Testis (tissue), 3 donors: ENCODE data around the gene SGIP1. TPM values are rescaled to one million over a fixed set of nuclear protein-coding genes. Genes with fewer than 3 reads are reported as not detected.

Experiments used
- DNase-seq: peaks from one replicate; pipeline ENCODE4 v3.0.0-alpha.2; 2019
- H3K27ac ChIP-seq, 2 donors: fragments of 200-600 bp; sonication (generic); one replicate each; pipeline ENCODE4 v1.5.1; 2019
- H3K27me3 ChIP-seq: fragments of 200-600 bp; sonication (generic); one replicate; pipeline ENCODE4 v1.5.1; 2019
- H3K36me3 ChIP-seq: fragments of 200-600 bp; sonication (generic); one replicate; pipeline ENCODE4 v1.5.1; 2017; ENCODE audit warnings: low read depth; ENCODE audit errors: missing control alignments
- H3K4me1 ChIP-seq: fragments of 200-600 bp; sonication (generic); one replicate; pipeline ENCODE4 v1.5.1; 2019
- H3K4me3 ChIP-seq, 2 donors: fragments of 200-600 bp; sonication (generic); one replicate each; pipeline ENCODE4 v1.5.1; 2017 to 2019
- H3K9me3 ChIP-seq: fragments of 200-600 bp; sonication (generic); one replicate; pipeline ENCODE4 v1.5.1; 2017
- POLR2A ChIP-seq: fragments of 450-650 bp; IDR thresholded peaks from one replicate; pipeline ENCODE4 v1.6.1; 2017; ENCODE audit warnings: antibody characterized with exemption, mild to moderate bottlenecking, moderate library complexity
- WGBS, 2 donors: methylation state at CpG; one replicate each; pipeline ENCODE4 v1.1.5; 2018; 5-methylcytosine and 5-hydroxymethylcytosine counted together
- intact Hi-C: fragments of 100-400 bp; cut with DNase I; formaldehyde crosslinking; loops from one replicate; pipeline ENCODE4 v1.15.1; 2023; ENCODE audit warnings: low total_unique reads
- polyA plus RNA-seq: library from polyadenylated mRNA; stranded (reverse); fragments of 350-450 nt; fragmentation: Illumina TruSeq; extraction: RNeasy Lipid Tissue Mini Kit (QIAGEN cat#74804); gene quantifications from one replicate; pipeline ENCODE4 v1.2.3, GENCODE V29; 2014; ENCODE audit warnings: low read depth, low replicate concordance; ENCODE audit not compliant: insufficient read depth
- total RNA-seq, 2 donors: library from RNA; depleted of rRNA; stranded (reverse); fragments of >200 nt; gene quantifications; one replicate each; pipeline ENCODE4 v1.2.3, GENCODE V29; 2016
- TF ChIP-seq, protein P1 (sequence below), 3 experiments: fragments of 450-650 bp in 2 of 3; fragments of 200-600 bp in 1 of 3; sonication (generic) in 1 of 3; IDR thresholded peaks; one replicate each; pipeline ENCODE4 v1.5.1; 2016 to 2019; ENCODE audit warnings: antibody characterized with exemption in 3 of 3, mild to moderate bottlenecking in 2 of 3, moderate library complexity in 1 of 3

SGIP1 gene
- total and polyA plus RNA-seq, 3 donors from 2014 or later, result 11.7 to 67.9 (median 48.1) TPM

DNA sequence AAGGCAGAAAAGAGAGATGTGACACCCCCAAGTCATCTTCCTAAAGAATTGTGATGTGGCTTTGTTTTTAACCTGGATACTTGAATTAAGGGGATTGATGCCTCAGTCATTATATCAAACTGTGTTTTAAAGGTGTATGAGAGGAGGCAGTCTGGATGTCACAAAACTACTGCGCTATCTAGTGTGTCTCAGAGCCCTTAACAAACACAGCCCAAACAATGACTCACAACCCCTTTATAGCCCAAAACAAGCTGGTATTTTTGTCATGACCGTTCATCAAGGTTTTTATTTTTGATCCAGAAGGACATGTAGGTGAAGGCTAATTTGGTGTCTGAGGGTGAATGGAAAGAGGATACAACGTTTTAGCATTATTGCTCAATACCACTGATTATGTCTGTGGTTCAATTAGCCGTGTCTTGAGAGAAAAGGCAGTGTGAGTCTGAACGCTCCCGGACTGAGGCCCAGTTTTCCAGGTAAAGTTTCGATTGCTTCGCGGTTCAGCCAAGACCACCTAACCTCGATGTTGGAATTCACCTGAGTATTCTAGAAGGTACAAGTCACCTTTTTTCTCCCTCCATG lies 71.6 kb downstream of the SGIP1 start:
- Histone ChIP-seq H3K4me3 (no peak overlapping the region), H3K27ac (no peak overlapping the region), H3K36me3 (no peaks in the 10 kb centered on the region), H3K27me3 (no peaks in the 10 kb centered on the region), H3K4me1 (no peaks in the 10 kb centered on the region), H3K9me3 (no peaks in the 10 kb centered on the region)
- intact Hi-C loops, result no loop called here
- no peak for DNase-seq
- WGBS, 2 donors, result 89 to 91% methylated on average over 10 of the region's 10 CpGs
- no peak for TF ChIP-seq POLR2A
- TF ChIP-seq, protein P1, sequence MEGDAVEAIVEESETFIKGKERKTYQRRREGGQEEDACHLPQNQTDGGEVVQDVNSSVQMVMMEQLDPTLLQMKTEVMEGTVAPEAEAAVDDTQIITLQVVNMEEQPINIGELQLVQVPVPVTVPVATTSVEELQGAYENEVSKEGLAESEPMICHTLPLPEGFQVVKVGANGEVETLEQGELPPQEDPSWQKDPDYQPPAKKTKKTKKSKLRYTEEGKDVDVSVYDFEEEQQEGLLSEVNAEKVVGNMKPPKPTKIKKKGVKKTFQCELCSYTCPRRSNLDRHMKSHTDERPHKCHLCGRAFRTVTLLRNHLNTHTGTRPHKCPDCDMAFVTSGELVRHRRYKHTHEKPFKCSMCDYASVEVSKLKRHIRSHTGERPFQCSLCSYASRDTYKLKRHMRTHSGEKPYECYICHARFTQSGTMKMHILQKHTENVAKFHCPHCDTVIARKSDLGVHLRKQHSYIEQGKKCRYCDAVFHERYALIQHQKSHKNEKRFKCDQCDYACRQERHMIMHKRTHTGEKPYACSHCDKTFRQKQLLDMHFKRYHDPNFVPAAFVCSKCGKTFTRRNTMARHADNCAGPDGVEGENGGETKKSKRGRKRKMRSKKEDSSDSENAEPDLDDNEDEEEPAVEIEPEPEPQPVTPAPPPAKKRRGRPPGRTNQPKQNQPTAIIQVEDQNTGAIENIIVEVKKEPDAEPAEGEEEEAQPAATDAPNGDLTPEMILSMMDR (IDR thresholded peaks at IDR 0.05), result no peak

DNA sequence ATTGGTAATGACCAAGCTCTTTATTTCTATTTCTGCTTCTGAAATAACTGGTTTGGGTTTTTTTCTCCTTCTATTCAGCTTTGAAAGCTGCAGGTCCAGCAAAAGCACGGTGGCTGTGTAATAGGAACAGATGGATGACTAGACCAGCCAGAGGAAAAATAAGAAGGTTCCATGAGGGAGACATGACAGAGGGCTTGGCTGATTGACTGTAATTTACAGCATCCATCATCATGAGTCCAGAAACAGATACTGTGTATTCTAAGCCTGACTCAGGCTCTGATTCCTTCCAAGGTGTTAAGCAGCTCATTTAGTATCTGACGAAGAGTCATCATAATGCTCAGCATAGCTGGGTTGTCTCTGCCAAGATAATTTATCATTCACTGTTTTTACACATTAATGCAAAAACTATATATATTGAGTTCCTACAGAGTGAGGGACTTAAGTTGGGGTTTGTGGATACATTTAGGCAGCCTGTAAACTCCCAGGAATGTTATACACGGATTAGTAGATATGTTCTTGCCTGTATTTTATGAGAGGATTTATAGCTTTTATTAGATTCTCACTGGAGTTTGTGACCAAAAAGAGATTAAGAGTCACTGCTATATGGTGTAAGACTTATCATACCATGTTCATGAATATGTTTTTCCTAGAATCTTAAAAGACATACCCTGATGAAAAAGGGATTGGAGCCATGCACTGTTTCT lies 72.6 kb downstream of the SGIP1 start:
- no peaks in the 10 kb centered on the region for H3K27me3 ChIP-seq
- H3K4me3 ChIP-seq, result no peak overlapping the region
- intact Hi-C loops, result no loop called here
- no peak overlapping the region for H3K27ac ChIP-seq
- no peaks in the 10 kb centered on the region for H3K36me3 ChIP-seq
- DNase-seq, result no peak
- H3K9me3 ChIP-seq, result no peaks in the 10 kb centered on the region
- TF ChIP-seq, protein P1 (IDR thresholded peaks at IDR 0.05), result no peak
- TF ChIP-seq POLR2A, result no peak
- no peaks in the 10 kb centered on the region for H3K4me1 ChIP-seq
- 91 to 94% methylated on average over 3 of the region's 3 CpGs for WGBS, 2 donors

DNA sequence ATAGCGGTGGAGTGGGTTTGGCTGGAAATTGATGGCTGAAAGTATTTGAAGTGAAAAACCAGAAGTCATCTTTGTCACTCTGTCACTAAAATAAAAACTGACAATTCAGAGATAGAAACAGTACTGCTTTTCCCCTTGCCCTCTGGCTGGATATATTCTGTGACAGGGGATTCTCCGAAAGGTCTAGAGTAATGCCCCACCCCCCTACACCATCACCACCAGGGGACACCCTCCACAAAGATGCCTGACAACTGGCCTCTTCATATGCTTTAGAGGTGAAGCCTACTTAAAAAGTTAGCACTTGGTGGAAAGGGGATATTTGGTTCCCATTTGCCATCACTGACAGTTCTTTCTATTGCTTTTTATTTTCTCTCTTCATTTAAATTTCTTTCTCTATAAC lies 73.5 kb downstream of the SGIP1 start:
- Histone ChIP-seq H3K4me3 (no peak overlapping the region), H3K36me3 (no peaks in the 10 kb centered on the region), H3K27me3 (no peaks in the 10 kb centered on the region), H3K4me1 (no peaks in the 10 kb centered on the region), H3K27ac (no peak overlapping the region), H3K9me3 (no peaks in the 10 kb centered on the region)
- intact Hi-C loops, result no loop called here
- no peak for DNase-seq
- 90 to 99% methylated on average over 2 of the region's 2 CpGs for WGBS, 2 donors
- TF ChIP-seq, protein P1 (IDR thresholded peaks at IDR 0.05), result no peak
- TF ChIP-seq POLR2A, result no peak

DNA sequence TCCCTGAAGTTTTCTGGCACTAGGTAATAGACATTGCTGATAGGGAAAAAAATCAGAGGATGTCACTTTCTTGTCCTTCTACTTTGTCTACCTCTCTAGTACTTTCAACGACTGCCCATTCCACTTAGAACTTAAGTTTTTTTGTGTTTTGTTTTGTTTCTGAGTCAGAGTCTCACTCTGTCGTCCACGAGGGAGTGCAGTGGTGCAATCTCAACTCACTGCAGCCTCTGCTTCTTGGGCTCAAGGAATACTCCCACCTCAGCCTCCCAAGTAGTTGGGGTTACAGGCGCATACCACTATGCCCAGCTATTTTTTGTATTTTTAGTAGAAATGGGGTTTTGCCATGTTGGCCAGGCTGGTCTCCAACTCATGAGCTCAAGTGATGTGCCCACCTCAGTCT lies 79.2 kb downstream of the SGIP1 start:
- Histone ChIP-seq H3K27me3 (no peaks in the 10 kb centered on the region), H3K27ac (no peak overlapping the region), H3K4me3 (no peak overlapping the region), H3K9me3 (no peaks in the 10 kb centered on the region), H3K36me3 (no peaks in the 10 kb centered on the region), H3K4me1 (no peaks in the 10 kb centered on the region)
- TF ChIP-seq POLR2A, result no peak
- TF ChIP-seq, protein P1 (IDR thresholded peaks at IDR 0.05), result no peak
- DNase-seq, result no peak
- intact Hi-C loops, result no loop called here
- WGBS, 2 donors, result 82% methylated on average over 4 of the region's 4 CpGs
